CD4-positive, alpha-beta T cell treated with Interleukin-4 for 1 hour (primary cell): ENCODE data around the gene PRKCA.
A peak's percentile ranks its signal among the peaks of the same experiment; 100 is the strongest.
"Not testable (repeated sequence)": the region's sequence is repeated elsewhere in the genome, so short reads cannot be mapped to it uniquely, and the experiment has no call there.

Experiments used
- DNase-seq, 2 donors: peaks; one replicate each; pipeline ENCODE4 v3.0.0-alpha.2; 2020 to 2022

Gene PRKCA

DNA sequence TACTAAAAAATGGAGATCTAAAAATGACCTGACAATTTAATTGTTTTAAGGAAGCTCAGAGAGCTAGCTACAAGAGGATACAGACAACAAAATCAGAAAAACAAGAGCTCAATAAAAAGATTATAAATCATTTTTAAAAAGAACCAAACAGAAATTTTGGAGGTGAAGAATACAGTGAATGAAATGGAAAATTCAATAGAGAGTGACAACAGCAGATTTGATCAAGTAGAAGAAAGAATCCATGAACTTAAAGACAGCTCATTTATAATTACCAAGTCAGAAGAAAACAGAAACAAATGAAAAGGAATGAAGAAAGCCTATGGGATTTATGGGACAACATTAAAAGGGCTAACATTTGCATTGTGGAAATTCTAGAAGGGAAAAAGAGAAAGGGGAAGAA lies 395.9 kb downstream of the PRKCA start:
- no peak for DNase-seq

DNA sequence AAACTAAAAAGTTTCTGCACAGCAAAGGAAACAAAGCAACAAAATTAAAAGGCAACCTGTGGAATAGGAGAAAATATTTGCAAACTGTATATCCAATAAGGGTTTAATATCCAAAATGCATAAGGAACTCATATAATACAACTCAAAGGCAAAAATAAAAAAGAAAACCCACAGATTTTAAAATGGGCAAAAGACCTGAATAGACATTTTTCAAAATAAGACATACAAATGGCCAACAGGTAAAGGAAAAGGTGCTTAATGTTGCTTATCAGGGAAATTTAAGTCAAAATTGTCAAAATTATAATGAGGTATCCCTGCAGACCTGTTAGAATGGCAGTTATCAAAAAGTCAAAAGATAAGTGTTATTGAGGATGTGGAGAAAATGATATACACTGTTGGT lies 399.0 kb downstream of the PRKCA start:
- no peak for DNase-seq

DNA sequence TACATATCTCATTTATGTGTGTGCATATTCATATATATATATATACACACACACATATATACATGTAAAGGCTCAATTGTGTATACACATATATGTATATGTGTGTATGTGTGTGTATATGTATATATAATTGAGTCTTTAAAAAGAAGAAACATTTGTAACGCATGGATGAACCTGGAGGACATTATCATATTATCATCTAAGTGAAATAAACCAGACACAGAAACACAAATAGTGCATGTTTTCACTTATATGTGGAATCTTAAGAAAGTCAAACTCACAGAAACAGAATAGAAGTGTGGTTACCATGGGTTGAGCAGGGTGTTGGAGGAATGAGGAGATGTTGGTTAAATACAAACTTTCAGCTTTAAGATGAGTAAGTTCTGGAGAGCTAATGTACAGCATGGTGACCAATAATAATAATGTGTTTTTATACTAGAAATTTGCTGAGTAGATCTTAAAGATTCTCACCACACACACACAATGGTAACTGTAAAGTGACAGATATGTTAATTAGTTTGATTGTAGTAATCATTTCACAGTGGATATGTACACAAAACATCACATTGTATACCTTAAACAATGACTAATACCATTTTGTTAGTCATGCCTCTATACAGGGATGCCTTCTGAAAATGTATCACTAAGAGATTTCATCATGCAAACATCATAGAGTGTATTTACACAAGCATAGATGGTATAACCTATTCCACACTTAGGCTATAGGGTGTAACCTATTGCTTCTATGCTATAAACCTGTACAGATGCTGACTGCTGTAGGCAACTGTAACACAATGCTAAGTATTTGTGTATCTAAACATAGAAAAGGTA lies 399.9 kb downstream of the PRKCA start:
- no peak for DNase-seq

DNA sequence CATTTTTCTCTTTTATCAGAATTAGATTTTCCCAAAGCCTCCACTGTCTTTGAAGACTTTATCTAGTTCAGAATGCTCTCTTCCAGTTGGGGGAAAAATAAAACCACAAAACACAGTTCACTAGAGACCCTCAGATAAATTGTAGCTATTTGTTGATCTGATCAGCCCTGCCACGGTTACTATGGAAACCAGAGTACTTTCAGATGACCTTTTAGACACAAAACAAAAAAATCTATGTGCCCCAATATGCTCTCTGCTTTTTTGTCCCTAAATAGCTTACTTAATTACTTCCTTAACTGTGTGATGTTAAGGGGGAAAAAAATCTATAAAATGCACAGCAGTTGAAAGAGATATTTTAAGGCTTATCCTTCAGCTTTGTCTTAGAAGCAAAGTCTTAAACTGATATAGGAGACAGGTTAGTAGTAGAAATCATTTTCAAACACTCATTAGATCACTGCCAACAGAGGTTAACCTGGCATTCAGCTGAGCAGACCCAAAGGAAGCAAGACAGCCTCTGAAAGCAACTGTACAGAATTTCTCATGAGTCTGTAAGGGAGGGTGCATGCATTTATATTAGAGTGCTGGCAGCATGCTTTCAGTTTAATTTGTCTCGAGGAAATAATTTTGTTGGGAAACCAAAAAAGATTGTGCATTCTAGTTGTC lies 402.6 kb downstream of the PRKCA start:
- DNase-seq, result no peak

DNA sequence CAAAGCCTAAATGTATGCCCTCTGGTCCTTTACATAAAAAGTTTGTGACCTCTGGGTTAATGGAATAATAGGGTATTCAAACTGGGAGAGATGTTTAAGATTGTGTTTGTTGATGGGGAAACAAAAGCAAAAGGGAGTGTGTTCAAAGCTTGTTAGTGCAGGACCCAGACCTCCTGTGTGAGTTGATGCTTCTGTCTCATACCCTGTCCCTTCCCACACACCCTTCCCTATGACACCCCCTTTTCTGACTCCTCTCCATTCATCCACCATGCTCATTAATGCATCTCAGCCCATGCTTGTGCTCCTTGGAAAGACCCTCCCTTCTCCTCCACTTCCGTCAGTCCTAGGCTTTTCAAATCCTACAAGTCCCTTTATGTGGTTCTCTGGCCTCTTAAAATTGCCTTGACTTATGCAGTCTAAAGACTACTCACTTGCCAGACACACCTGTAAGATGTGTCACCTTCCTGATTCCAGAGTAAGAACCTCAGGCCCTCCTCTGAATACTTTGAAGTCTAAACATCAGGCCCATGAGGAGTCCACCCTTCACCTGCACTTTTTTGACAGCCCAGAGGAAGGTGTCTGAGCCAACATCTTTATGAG lies 404.5 kb downstream of the PRKCA start:
- no peak for DNase-seq

DNA sequence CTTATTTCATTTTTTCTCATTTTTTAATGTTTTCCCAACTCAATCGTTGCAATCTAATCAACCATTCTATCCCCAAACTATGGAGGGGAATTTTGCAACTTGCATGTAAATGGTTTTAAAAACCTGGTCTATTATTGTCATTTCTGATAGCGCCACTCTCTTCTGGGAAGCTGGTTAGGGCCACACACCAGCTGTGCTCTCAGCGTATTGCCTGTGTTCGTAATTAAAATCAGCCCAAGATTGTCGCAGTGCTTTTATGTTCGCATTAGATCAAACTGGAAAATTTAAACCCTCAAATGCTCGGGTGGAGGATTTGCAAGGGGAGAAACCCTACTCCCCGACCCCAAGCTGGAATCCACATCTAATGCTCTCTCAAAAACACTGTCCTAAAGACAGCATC lies 409.0 kb downstream of the PRKCA start:
- no peak for DNase-seq

DNA sequence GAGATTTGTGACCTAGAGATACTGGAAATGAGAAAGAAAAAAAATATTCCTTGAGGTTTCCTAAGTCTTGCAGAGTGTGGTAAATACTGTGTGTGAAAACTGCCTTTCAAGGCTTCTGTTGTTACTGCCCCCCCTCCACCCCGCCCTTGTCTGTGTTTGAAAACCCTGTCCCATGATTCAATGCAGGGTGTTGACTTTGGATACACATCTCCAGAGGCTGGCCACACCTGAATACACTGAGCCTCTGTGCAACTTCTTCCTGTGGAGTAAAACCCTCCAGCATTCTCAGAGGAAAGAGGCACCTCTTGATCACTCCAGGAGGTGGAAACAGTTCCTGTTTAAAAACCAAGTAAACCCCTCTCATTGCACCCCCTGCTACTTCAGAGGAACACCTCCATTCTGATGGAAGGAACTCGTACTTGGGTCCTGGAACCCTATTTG lies 409.5 kb downstream of the PRKCA start:
- DNase-seq, result no peak

DNA sequence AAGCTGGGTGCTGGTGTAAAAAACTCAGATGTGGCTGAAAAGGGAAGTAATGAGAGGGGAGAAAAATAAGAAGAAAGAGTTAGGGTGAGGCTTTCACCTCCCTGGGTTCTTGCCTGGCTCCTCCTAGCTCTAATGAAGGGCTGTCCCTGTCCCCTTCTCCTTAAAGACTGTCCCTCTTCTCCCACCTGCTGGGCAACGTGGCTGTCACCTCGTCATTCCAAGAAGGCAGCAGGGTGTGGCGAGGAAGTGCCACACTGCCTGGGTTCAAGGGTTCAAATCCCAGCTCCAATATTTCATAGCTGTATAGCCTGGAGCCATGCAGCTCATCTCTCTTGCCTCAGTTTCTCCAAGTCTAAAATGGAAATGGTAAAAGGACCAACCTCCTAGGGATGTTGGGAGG lies 410.0 kb downstream of the PRKCA start:
- no peak for DNase-seq

DNA sequence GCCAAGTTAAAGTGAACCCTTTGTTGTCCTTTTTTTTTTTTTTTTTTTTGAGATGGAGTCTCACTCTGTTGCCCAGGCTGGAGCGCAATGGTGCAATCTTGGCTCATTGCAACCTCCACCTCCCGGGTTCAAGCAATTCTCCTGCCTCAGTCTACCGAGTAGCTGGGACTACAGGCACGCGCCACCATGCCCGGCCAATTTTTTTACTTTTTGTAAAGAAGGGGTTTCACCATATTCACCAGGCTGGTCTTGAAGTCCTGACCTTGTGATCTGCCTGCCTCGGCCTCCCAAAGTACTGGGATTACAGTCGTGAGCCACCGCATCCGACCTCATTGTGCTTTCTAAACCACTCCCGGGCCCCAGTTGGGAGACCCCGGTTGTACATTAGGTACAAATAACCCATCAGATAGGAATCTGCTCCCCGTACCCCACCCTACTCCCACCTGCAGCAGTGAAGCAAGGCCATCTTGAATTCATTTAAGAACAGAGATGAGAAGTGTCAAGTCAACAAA lies 410.7 kb downstream of the PRKCA start:
- not testable (repeated sequence) for DNase-seq

DNA sequence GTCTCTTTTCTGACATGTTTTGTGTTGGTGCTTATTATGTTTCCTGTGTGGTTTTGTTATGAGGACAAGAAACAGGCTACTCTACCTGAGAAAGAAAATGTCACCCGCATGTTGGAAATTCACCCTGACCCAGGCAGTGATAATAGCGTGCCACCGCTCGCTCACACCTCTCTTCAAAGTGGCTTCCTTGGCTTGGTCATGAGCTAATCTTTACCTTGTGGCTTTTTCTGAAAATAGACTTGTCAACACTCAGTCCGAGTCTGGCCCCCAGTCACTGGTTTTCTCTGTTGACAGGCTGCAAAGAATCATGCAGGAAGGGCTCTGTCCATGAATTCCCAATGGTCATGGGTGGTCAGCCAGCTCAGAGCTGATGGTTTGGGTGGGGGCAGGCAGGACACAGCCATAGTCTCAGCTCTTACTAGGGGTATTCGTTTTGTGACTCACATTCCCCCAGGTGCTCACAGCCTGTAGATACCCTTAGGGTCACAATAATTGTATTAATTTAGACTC lies 411.2 kb downstream of the PRKCA start:
- peak in 1 of 2 donors; percentile 22 for DNase-seq

DNA sequence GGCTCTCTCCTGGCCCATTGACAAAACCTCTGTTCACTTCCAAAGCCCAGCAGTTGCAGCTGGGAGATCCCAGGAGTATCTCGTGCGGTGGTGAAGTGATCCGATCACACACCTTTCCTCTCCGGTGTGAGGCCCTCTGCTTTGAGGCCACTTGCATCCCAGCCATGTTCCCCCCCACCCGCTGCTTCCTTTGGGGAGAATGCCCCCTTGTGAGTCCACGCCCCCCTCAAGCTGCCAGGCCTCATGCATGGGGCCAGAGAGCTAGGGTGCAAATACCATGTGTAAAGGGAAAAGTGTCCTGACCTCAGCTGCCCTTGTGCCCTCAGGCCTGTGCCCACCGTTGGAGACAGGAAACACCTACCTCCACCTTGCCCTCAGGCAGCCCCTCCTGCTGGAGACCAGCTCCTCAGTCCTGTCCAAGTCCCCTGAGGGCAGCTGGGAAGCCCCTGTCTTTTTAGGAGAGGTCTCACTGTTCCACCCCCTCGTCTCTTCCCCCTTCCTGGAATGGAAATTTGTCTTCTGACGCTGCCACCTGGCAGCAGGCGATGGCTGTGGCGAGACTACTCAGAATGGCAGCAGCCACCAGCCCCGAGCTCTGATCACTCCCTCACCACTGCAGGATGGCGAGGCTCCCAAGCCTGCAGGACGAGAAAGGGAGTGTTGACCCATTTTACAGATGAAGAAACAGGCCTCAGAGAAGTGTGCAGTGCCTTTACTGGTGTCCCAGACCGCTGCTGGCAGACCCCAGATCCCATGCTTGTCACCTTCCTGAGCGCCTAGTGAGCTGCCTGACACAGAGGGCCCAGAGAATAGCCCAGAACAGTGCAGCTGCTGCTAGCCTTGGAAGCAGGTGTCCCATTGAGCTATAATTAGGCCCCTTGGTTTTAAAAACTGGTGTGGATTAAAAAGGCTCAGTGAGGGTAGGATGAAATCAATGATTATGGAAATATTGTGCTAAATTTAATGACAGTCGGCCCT lies 411.9 kb downstream of the PRKCA start:
- DNase-seq, result no peak

DNA sequence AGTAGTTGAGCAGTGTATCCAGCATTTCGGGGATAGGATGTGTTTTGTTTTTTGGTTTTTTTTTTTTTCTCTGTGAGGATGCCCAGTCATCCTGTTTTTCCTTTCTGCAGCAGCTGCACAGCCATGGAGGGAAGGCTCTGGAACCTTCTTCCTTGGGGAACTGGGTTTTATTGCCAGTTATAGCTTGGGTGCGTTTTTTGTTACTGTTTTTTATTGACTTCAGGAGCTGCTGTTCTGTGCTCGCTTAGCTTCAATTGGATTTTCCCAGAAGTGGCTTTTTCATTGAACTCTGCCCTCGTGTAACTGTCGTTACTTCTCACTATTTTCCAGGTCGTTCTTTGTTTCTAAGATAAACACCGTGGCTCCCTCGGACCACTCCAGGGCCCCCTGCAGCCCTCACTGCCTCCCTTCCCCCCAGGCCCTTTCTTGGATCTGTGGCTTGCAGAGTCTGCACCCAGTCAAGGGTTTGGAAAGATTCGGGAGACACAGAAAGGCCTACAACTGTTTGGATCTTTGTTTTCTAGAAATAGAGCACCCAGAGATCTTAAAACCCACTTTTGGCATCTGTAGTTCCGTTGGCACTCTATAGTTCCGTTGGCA lies 412.8 kb downstream of the PRKCA start:
- no peak for DNase-seq

DNA sequence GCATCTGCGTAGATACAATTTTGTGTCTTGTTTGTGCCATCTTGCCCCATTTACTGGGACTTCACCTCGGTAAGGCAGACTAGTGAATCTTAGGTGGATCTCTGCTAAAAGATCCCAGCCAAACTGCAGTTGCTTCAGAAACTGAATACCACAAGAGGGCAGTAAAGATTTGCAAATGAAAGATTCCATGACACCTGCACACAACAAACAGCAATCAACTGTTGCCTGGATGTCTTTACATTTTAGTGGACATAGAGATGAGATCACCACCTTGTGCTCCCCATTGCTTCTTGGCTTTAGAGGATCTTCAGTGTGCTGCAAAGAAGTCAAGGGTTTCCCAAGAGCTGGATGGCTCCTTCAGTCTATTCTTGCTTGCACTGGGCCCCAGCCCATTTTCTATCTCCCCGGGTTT lies 413.3 kb downstream of the PRKCA start:
- peak in 1 of 2 donors; percentile 57 for DNase-seq

DNA sequence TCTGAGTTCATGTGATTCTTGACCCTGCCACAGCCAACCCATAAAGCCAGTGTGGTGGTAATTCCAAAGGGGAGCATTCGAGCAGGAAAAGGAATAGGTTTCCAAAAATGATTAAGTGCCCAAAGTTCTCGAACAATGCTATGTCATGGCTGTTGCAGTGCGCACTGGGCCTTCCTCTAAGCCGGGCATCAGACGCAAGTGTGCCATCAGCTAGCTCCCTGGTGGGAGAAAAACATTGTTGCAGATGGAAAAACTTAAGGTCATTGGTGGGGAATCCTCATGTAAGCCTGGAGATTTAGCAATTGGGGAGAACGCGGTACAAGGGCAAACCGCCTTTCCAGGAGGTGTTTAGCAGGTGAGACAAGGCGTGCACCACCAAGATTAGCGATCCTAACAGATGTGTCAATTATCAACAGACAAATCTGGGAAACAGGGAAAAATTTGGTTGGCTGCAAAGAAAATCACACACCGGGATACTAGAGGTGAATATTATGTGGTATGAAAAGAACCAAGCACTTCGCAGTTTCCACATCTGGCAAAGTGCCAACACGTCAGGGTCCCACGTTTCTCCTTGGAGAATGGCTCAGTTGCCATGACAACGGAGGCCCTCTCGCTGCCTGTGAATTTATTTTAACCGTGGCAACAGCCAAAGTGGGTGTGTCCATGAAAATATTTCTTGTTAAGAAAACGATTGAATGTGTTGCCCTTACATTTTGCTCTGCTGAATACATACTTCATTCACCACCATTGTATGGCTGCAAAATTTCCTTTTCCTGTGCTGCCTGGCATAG lies 414.0 kb downstream of the PRKCA start:
- no peak for DNase-seq

DNA sequence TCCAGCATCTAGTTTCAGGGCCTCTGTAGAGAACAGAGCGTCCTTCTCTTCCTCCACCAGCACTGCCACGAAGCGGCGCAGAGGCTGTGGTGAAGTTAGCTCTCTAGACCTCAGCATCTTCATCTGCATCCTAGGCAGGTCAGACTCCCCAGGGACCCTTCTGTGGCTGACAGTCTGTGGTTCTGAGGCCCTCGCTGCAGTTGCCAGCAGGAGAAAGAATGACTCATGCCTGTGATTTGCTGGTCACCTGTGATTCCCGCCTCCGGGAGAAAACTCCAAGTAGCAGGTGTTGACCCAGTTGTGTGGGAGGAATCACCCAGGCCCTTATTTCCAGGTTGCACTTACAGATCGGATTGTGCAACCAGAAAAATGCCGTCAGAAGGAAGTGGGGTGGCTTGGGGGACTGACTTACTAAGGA lies 415.2 kb downstream of the PRKCA start:
- no peak for DNase-seq

DNA sequence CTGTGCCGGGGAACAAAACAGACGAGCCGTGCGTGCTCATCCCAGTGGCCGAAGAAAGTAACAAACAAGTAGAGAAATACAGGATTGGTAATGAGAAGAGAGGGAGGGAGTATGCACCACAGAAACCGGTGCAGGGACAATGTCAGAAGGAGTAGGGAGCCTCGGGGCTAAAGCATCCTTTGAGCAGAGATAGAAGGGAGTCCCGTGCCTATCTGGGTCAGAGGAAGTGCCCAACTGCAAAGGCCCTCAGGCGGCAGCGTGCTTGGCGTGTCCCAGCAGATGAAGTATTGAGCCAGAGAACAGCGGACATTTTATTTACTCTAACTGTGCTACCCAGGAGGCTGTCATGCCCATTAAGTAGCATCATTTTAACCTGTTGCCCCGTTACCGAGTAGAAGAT lies 417.6 kb downstream of the PRKCA start:
- DNase-seq, result no peak

DNA sequence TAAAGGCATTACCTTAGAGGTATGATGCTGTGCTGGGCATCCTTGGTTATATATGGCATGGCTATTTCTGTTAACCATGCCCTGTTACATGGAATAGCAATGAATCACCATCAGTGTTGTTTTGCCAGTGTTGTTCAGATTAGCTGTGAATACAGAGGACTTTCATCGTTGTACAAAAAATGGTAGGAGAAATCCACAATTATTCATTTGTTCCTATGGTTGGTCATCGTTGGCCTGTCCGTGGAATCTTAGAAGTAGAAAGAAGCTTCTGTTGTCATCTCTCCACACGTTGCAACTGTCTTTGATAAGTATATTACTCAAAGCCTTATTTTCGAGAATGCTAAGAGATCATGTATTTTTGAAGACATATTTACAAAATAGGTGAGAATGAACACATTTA lies 418.2 kb downstream of the PRKCA start:
- DNase-seq, result no peak

DNA sequence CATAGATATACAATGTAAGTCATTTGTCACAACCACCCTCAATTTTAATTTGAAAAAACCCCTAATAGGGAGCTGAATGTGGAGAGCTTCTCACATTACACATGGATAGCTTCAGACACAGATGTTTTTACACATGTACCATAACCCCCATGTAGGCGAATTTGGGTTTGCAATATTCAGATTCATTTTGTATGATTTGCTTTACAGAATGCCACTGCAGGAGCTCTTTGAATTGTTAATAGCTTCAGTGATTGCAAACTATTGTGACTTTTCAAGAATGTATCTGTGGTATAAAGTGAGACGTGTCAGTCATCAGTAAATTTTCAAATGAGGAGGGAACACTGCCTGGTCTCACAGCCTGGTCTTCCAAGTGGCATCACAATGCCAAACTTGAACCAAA lies 419.9 kb downstream of the PRKCA start:
- DNase-seq, result no peak

DNA sequence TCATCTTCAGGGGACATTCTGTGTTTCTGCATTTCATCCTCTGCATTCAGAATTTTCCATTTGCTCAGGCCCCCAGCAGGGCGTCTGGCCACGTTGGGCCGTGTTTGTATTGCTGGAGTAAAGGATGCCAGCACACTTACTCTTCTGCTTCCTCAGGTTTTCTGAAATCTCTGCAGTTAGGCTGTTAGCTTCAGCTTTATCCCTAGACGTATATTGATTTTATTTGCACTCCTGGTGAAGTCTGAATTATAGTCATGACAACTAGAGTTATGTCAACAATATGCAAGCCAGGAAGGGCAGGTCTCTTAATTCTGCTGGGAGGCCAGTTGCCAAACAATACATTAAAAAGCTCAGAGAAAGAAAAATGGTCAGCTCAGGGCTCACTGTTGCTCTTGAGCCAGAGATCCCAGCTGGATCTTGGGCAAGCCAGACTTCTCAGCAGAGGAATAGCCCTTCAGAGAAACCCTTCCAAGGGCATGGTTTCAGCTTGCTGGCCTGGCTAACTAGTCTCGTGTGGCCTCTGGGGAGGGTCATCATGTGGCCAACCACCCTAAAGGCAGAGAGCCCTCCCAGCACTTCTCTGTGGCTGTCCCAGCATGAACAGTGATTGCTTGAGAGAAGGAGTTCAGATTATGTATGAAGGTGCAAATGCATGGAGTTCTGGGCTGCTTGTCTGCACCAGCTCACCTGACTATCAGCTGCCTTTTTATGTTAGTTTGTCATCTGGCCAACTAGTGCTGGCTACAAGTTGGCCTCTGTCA lies 422.3 kb downstream of the PRKCA start:
- DNase-seq, result no peak

DNA sequence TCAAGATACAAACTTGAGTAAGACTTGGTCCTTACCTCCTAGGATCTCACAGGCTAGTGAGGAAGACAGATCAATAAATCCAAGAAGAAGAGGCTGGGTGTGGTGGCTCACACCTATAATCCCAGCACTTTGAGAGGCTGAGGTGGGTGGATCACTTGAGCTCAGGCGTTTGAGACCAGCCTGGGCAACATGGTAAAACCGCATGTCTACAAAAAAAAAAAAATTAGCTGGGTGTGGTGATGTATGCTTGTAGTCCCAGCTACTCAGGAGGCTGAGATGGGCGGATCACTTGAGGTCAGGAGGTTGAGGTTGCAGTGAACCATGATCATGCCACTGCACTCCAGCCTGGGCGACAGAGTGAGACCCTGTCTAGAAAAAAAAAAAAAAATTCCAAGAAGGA lies 423.0 kb downstream of the PRKCA start:
- DNase-seq, result not testable (repeated sequence)
